Raji (cell line): ENCODE measurements around the gene TPBGL.

Source experiments
- POLR2A ChIP-seq: IDR thresholded peaks from 2 replicates; pipeline ENCODE4 v1.6.1; 2011; ENCODE audit warnings: low read depth, low read length, control low read depth; ENCODE audit not compliant: insufficient read depth

Gene TPBGL

GRCh38 chr11:75283391-75283931 is 42.9 kb downstream of the TPBGL start:
- no peak for TF ChIP-seq POLR2A

GRCh38 chr11:75285776-75286360 is 45.3 kb downstream of the TPBGL start:
- TF ChIP-seq POLR2A, result no peak

- TF ChIP-seq POLR2A, result no peak
Observed at GRCh38 chr11:75286826-75287465, 46.4 kb downstream of the TPBGL start.

- no peak for TF ChIP-seq POLR2A
Observed at GRCh38 chr11:75287579-75287978, 47.0 kb downstream of the TPBGL start.

GRCh38 chr11:75289511-75289760 is 48.9 kb downstream of the TPBGL start:
- no peak for TF ChIP-seq POLR2A

- TF ChIP-seq POLR2A, result no peak
Observed at GRCh38 chr11:75289919-75290318, 49.3 kb downstream of the TPBGL start.

- TF ChIP-seq POLR2A, result no peak
Observed at GRCh38 chr11:75291741-75292140, 51.2 kb downstream of the TPBGL start.

- no peak for TF ChIP-seq POLR2A
Observed at GRCh38 chr11:75292943-75293342, 52.4 kb downstream of the TPBGL start.
